Peyer's patch (tissue), 4 donors: ENCODE data around the gene RNF115. TPM values are rescaled to one million over a fixed set of nuclear protein-coding genes. Genes with fewer than 3 reads are reported as not detected.
"Not testable (repeated sequence)": the region's sequence is repeated elsewhere in the genome, so short reads cannot be mapped to it uniquely, and the experiment has no call there.

Source experiments
- DNase-seq, 3 donors: peaks; one replicate each; pipeline ENCODE4 v3.0.0-alpha.2; 2017 to 2019
- H3K27ac ChIP-seq, 4 donors: fragments of 200-600 bp; sonication (generic); one replicate each; pipeline ENCODE4 v1.5.1; 2016 to 2019
- H3K27me3 ChIP-seq, 2 donors: fragments of 200-600 bp; sonication (generic); one replicate each; pipeline ENCODE4 v1.5.1; 2019
- H3K36me3 ChIP-seq, 3 donors: fragments of 200-600 bp; sonication (generic); one replicate each; pipeline ENCODE4 v1.5.1; 2016 to 2019
- H3K4me1 ChIP-seq, 4 donors: fragments of 200-600 bp; sonication (generic); one replicate each; pipeline ENCODE4 v1.5.1; 2016 to 2019
- H3K4me3 ChIP-seq, 4 donors: fragments of 200-600 bp; sonication (generic); 1 replicate in 3 of 4; 2 replicates in 1 of 4; pipeline ENCODE4 v1.5.1; 2016 to 2019; ENCODE audit warnings: mild to moderate bottlenecking in 1 of 4
- H3K9me3 ChIP-seq, 4 donors: fragments of 200-600 bp; sonication (generic); one replicate each; pipeline ENCODE4 v1.5.1; 2016 to 2019; ENCODE audit warnings: mild to moderate bottlenecking in 1 of 4
- POLR2A ChIP-seq, 2 donors: fragments of 450-650 bp; IDR thresholded peaks; one replicate each; pipeline ENCODE4 v1.5.1; 2017; ENCODE audit warnings: antibody characterized with exemption in 2 of 2, mild to moderate bottlenecking in 2 of 2, moderate library complexity in 2 of 2
- total RNA-seq, 4 donors: library from RNA; depleted of rRNA; stranded (reverse); fragments of >200 nt; gene quantifications; one replicate each; pipeline ENCODE4 v1.1.0, GENCODE V29; 2016
- TF ChIP-seq, protein P1 (sequence below), 6 experiments: fragments of 450-650 bp in 4 of 6; fragments of 200-600 bp in 2 of 6; sonication (generic) in 1 of 6; IDR thresholded peaks; one replicate each; pipeline ENCODE4 v1.5.1; 2017 to 2019; ENCODE audit warnings: antibody characterized with exemption in 6 of 6, mild to moderate bottlenecking in 3 of 6, moderate library complexity in 1 of 6

RNF115 gene
- total RNA-seq, 4 donors from 2014 or later = 10.2 to 31.4 (median 15.0) TPM

DNA sequence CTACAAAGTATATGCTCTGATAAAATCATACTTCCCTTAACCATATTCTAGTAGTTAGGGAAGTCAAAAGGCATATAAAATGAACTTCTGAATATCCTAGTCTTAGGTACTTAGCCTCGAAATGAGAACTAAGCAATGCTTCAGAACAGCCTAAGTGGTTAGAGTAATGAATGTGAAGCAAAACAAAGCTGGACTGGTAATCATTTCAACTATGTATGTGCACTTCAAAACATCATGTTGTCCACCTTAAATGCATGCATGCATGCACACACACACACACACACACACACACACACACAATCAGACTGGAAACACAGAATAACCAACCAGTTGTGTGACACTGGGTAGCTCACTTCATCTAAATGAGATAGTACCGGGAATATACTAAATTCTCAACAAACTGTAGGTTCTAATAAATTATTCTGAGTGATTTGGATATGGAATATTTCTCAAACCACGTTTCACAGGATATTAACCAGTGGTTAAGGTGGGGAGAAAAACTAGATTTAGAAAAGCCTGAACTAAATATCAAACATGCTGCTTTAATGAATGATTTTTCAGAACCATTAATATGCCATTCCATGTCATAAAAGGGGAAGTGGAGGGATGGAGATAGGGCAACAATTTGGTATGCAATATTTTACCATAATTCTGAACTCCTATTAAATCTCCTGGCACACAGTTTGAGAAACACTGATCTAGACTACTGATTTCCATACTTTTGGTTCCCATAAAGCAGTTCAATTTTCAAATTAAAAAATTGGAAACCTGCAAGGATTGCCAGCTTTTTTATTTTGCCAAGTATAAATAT lies 19.5 kb downstream of the RNF115 start:
- DNase-seq = no peak
- Histone ChIP-seq H3K27ac (no peak overlapping the region), H3K9me3 (no peaks in the 10 kb centered on the region), H3K36me3 (no peaks in the 10 kb centered on the region), H3K4me3 (no peak overlapping the region), H3K4me1 (peaks cover 0 to 10% (median 0%) of the 10 kb centered on the region in 4 donors), H3K27me3 (no peaks in the 10 kb centered on the region)
- TF ChIP-seq POLR2A (IDR thresholded peaks at IDR 0.05) = no peak
- TF ChIP-seq, protein P1, sequence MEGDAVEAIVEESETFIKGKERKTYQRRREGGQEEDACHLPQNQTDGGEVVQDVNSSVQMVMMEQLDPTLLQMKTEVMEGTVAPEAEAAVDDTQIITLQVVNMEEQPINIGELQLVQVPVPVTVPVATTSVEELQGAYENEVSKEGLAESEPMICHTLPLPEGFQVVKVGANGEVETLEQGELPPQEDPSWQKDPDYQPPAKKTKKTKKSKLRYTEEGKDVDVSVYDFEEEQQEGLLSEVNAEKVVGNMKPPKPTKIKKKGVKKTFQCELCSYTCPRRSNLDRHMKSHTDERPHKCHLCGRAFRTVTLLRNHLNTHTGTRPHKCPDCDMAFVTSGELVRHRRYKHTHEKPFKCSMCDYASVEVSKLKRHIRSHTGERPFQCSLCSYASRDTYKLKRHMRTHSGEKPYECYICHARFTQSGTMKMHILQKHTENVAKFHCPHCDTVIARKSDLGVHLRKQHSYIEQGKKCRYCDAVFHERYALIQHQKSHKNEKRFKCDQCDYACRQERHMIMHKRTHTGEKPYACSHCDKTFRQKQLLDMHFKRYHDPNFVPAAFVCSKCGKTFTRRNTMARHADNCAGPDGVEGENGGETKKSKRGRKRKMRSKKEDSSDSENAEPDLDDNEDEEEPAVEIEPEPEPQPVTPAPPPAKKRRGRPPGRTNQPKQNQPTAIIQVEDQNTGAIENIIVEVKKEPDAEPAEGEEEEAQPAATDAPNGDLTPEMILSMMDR (IDR thresholded peaks at IDR 0.05) = no peak

DNA sequence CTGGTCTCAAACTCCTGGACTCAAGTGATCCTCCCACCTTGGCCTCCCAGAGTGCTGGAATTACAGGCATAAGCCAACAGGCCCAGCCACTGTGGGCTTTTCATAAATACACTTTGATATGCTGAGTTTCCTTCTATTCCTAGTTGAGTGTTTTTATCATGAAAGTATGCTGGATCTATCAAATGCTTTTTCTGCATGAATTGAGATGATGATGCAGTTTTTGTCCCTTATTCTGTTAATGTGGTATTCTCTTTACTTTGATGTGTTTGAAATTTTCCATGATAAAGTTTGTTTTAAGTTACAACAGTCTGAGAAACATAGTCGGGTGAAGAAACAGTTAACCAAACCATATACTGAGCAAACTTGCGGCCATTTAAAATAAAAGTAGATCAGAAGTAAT lies 24.1 kb downstream of the RNF115 start:
- Histone ChIP-seq H3K9me3 (peaks cover 0 to 10% (median 0%) of the 10 kb centered on the region in 4 donors), H3K4me1 (peaks cover 0 to 10% (median 0%) of the 10 kb centered on the region in 4 donors), H3K27me3 (no peaks in the 10 kb centered on the region), H3K36me3 (no peaks in the 10 kb centered on the region), H3K4me3 (no peak overlapping the region), H3K27ac (no peak overlapping the region)
- no peak for TF ChIP-seq POLR2A (IDR thresholded peaks at IDR 0.05)
- TF ChIP-seq, protein P1 (IDR thresholded peaks at IDR 0.05) = no peak
- no peak for DNase-seq

DNA sequence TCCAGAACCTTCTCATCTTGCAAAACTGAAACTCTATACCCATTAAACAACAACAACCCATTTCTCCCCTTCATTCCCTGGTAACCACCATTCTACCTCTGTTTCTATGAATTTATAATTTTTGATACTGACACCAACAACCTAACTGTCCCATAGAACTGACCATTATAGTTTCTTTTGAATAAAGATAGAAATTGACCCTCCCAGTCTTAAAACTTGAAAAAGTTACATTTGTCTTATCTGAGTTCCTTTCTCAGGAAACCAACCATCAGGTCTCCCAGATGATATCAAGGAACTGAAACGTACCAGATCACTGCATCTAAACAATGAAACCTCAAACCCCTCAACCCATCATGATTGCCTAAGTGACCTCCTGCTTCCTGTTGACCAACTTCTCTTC lies 27.1 kb downstream of the RNF115 start:
- H3K27ac ChIP-seq = no peak overlapping the region

DNA sequence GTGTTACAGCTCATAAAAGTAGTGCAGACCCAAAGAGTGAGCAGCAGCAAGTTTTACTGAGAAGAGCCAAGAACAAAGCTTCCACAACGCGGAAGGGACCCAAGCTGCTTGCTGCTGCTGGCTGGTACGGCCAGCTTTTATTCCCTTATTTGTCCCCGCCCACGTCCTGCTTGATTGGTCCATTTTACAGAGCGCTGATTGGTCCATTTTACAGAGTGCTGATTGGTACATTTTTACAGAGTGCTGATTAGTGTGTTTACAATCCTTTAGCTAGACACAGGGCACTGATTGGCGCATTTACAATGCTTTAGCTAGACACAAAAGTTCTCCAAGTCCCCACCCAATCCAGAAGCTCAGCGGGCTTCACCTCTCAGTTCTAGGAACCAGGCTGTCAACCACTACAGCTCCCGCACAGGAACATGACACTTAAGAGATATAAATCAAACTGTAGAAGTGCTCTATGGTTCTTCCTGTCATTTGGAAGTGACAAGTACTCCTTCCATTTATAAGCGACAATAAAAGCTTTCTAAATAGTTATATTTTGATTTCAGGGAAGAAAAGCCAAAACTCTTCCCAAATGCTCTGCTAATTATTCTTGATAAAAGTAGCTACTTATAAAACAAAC lies 28.5 kb downstream of the RNF115 start:
- DNase-seq = no peak
- Histone ChIP-seq H3K36me3 (no peaks in the 10 kb centered on the region), H3K9me3 (peaks cover 0 to 10% (median 0%) of the 10 kb centered on the region in 4 donors), H3K27ac (no peak overlapping the region), H3K4me1 (no peaks in the 10 kb centered on the region), H3K27me3 (no peaks in the 10 kb centered on the region), H3K4me3 (no peak overlapping the region)
- TF ChIP-seq, protein P1 (IDR thresholded peaks at IDR 0.05) = no peak
- TF ChIP-seq POLR2A (IDR thresholded peaks at IDR 0.05) = no peak

More for the DNA sequence above, 27.1 kb downstream of the RNF115 start:
- Histone ChIP-seq H3K36me3 (no peaks in the 10 kb centered on the region), H3K9me3 (peaks cover 0 to 10% (median 0%) of the 10 kb centered on the region in 4 donors), H3K4me3 (no peak overlapping the region), H3K27me3 (no peaks in the 10 kb centered on the region), H3K4me1 (no peaks in the 10 kb centered on the region)
- TF ChIP-seq, protein P1 (IDR thresholded peaks at IDR 0.05) = no peak
- TF ChIP-seq POLR2A (IDR thresholded peaks at IDR 0.05) = no peak
- DNase-seq = no peak

DNA sequence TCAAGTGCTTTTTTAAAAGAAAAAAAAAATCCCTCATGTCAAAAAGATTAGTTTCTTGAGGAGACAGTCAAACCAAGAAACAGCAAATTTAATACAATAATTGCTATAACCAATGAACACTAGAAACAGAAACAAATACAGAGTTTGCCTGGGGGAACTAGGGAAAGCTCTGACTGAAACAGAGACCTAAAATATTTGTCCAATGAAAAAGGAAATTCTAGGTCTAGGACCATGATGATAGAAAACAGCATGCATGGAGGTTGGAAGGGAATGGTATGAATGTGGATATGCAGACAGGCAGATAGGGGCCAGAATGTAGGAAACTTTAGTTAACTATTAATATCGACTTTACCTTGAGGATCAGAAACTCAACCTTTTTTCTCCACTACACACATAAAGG lies 31.4 kb downstream of the RNF115 start:
- H3K4me1 ChIP-seq = no peaks in the 10 kb centered on the region
- TF ChIP-seq POLR2A (IDR thresholded peaks at IDR 0.05) = no peak
- TF ChIP-seq, protein P1 (IDR thresholded peaks at IDR 0.05) = no peak
- no peak for DNase-seq
- no peak overlapping the region for H3K27ac ChIP-seq
- no peaks in the 10 kb centered on the region for H3K27me3 ChIP-seq
- H3K4me3 ChIP-seq = no peak overlapping the region
- H3K36me3 ChIP-seq = no peaks in the 10 kb centered on the region
- peaks cover 0 to 8% (median 0%) of the 10 kb centered on the region in 4 donors for H3K9me3 ChIP-seq

DNA sequence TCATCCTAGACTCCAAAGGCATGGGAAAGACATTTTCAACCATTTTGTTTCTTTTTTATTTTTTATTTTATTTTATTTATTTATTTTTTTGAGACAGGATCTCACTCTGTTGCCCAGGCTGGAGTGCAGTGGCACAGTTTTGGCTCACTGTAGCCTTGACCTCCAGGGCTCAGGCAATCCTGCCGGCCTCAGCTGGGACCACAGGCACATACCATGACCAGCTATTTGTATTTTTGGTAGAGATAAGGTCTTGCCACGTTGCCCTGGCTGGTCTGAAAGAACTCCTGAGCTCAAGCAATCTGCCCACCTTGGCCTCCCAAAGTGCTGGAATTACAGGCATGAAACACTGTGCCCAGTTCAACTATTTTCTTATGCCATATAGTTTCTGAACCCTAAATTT lies 32.0 kb downstream of the RNF115 start:
- not testable (repeated sequence) for H3K27me3 ChIP-seq, H3K4me1 ChIP-seq, H3K36me3 ChIP-seq, H3K9me3 ChIP-seq, DNase-seq, H3K27ac ChIP-seq, H3K4me3 ChIP-seq
